Measurements from ENCODE around the gene AMDHD1. TPM values are rescaled to one million over a fixed set of nuclear protein-coding genes. Genes with fewer than 3 reads are reported as not detected.
"Not testable (repeated sequence)": the region's sequence is repeated elsewhere in the genome, so short reads cannot be mapped to it uniquely, and the experiment has no call there.

Gene AMDHD1
- total and polyA plus RNA-seq, 3 donors from 2014 or later = 0.67 to 4.0 (median 2.0) TPM

DNA sequence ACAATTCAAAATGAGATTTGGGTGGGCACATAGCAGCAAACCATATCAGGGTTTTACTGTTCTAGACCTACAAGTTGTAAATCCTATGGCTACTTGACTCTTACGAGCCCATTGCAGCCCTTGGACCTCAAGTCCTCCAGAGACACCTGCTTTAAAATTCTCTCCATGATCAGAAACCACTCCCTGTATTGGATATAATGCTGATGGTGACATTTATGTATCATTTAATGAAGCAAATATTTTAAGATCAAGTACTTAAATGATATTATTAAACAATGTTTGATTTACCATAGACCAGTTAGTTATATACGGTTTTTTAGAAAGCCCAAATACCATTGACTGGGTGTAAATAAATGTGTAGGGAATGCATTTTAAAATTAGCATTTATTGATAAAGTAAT, 24.2 kb downstream of the AMDHD1 start:
- TF ChIP-seq POLR2A (IDR thresholded peaks at IDR 0.05) = no peak
- no peak for TF ChIP-seq CTCF (IDR thresholded peaks at IDR 0.05)
- no peak for DNase-seq
- Histone ChIP-seq H3K27ac (no peak overlapping the region), H3K4me1 (no peaks in the 10 kb centered on the region), H3K36me3 (ENCODE audit: low read depth, missing control alignments) (no peaks in the 10 kb centered on the region), H3K4me3 (no peak overlapping the region), H3K9me3 (no peaks in the 10 kb centered on the region), H3K27me3 (no peaks in the 10 kb centered on the region)
- 88 to 93% methylated on average over 2 of the region's 2 CpGs for WGBS, 2 donors
- intact Hi-C loops (cut with DNase I; ENCODE audit: low total_unique reads) = no loop called here

DNA sequence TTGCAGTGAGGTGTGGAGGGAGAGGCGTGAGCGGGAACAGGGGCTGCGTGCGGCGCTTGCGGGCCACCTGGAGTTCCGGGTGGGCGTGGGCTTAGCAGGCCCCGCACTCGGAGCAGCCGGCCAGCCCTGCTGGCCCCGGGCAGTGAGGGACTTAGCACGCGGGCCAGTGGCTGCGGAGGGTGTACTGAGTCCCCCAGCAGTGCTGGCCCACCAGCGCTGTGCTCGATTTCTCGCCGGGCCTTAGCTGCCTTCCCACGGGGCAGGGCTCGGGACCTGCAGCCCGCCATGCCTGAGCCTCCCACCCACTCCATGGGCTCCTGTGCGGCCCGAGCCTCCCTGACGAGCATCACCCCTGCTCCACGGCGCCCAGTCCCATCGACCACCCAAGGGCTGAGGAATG, 26.0 kb downstream of the AMDHD1 start:
- DNase-seq; H3K4me1 ChIP-seq; H3K27ac ChIP-seq; intact Hi-C loops (cut with DNase I; ENCODE audit: low total_unique reads); H3K27me3 ChIP-seq; H3K36me3 ChIP-seq (ENCODE audit: low read depth, missing control alignments); H3K9me3 ChIP-seq: not testable (repeated sequence)
- H3K4me3 ChIP-seq = peak overlapping the region in 1 of 2 donors; percentile 26
- WGBS, 2 donors = 25 to 66% methylated on average over 4 to 17 of the region's 28 CpGs

DNA sequence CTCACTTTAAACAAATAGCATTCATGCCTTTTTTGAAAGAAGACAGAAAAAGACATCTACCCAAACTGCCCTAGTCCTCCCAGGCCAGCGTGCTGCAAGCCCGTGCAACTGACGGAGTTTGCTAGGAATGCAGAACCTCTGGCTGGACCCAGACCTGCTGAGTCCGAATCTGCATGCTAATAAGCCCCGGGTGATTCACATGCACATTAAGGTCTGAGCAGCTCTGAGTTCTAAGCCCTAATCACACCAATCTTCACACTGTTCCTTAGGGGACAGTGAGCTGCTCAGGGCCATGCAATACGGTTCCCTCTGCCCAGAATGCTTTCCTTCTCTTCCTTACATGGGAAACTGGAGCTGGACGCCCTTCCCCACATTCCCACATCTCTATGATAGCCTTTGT, 27.8 kb downstream of the AMDHD1 start:
- intact Hi-C loops (cut with DNase I; ENCODE audit: low total_unique reads) = no loop called here
- no peak for DNase-seq
- Histone ChIP-seq H3K36me3 (ENCODE audit: low read depth, missing control alignments) (no peaks in the 10 kb centered on the region), H3K4me3 (no peak overlapping the region), H3K27ac (no peak overlapping the region), H3K27me3 (no peaks in the 10 kb centered on the region), H3K4me1 (no peaks in the 10 kb centered on the region), H3K9me3 (no peaks in the 10 kb centered on the region)
- 53 to 58% methylated on average over 7 of the region's 7 CpGs for WGBS, 2 donors
- TF ChIP-seq CTCF (IDR thresholded peaks at IDR 0.05) (no peak), POLR2A (IDR thresholded peaks at IDR 0.05) (no peak)

DNA sequence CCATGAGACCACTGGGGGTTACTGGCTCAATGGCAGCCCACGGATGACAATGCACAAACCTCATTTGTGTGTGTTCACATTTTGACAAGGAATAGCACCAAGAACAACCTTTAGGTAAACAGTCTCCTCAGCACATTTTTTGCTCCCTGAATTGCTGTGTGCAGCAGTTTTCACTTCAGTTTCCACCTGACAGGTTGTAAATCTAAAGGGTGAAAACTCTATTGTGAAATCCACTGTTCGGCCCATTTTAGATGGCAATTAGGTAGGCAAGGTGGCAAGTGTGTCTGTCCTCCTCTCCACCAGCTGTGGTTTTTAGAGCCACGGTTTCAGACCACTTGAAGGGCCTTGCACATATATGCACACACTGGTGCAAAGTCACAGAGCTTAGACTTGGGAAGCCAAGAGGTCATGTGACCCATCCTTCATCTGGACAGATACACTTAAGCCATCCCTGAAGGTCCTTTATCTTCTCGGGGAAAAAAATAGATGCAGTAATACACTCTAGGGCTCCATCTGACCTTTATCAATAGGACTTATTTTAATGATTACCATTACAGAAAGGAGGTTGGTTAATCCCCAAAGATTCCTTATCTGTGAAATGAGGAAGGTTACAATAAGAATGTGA, 29.8 kb downstream of the AMDHD1 start:
- no peak overlapping the region for H3K27ac ChIP-seq
- intact Hi-C loops (cut with DNase I; ENCODE audit: low total_unique reads) = no loop called here
- no peak overlapping the region for H3K4me3 ChIP-seq
- H3K9me3 ChIP-seq = no peaks in the 10 kb centered on the region
- no peak for TF ChIP-seq POLR2A (IDR thresholded peaks at IDR 0.05)
- no peaks in the 10 kb centered on the region for H3K27me3 ChIP-seq
- whole genome bisulfite sequencing, 2 donors = 64 to 65% methylated on average over 4 of the region's 4 CpGs
- no peaks in the 10 kb centered on the region for H3K36me3 ChIP-seq (ENCODE audit: low read depth, missing control alignments)
- H3K4me1 ChIP-seq = no peaks in the 10 kb centered on the region
- no peak for DNase-seq

DNA sequence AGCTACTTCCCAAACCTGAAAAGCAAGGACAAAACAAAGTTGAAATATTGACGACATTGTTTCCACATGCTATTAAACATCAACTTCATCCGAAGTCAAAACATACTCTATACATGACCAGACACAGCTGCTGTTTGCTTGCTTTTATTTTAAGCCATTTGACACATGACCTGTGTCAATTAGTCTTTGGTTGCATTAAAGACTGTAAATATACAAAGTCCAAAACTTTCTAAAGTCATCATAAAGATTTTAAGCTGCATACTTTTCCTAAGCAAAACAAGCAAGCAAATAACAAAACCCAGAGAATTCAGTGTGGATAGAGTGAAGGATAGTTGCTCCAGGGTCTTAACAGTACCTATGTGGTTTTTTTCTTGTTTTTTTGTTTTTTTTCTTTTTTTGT, 31.2 kb downstream of the AMDHD1 start:
- H3K4me3 ChIP-seq = no peak overlapping the region
- H3K9me3 ChIP-seq = no peaks in the 10 kb centered on the region
- H3K27me3 ChIP-seq = no peaks in the 10 kb centered on the region
- intact Hi-C loops (cut with DNase I; ENCODE audit: low total_unique reads) = no loop called here
- no peaks in the 10 kb centered on the region for H3K36me3 ChIP-seq (ENCODE audit: low read depth, missing control alignments)
- no peak overlapping the region for H3K27ac ChIP-seq
- DNase-seq = no peak
- no peaks in the 10 kb centered on the region for H3K4me1 ChIP-seq
- TF ChIP-seq POLR2A (IDR thresholded peaks at IDR 0.05) = no peak
- TF ChIP-seq CTCF (IDR thresholded peaks at IDR 0.05) = no peak
- 76 to 86% methylated on average over 2 of the region's 2 CpGs for WGBS, 2 donors

GRCh38 chr12:95975491-95975890, 32.4 kb downstream of the AMDHD1 start:
- intact Hi-C loops (cut with DNase I; ENCODE audit: low total_unique reads) = no loop called here
- whole genome bisulfite sequencing, 2 donors = 93% methylated on average over 4 of the region's 4 CpGs
- Histone ChIP-seq H3K4me1 (no peaks in the 10 kb centered on the region), H3K4me3 (no peak overlapping the region), H3K9me3 (no peaks in the 10 kb centered on the region), H3K27ac (no peak overlapping the region), H3K27me3 (no peaks in the 10 kb centered on the region), H3K36me3 (ENCODE audit: low read depth, missing control alignments) (no peaks in the 10 kb centered on the region)
- no peak for DNase-seq
- no peak for TF ChIP-seq POLR2A (IDR thresholded peaks at IDR 0.05)
- TF ChIP-seq CTCF (IDR thresholded peaks at IDR 0.05) = no peak

Data from testis (tissue), 3 donors.